K562 (cell line): Measurements from ENCODE around the gene ANKZF1. TPM values are rescaled to one million over a fixed set of nuclear protein-coding genes. Genes with fewer than 3 reads are reported as not detected.

Experiments used
- CBFB ChIP-seq: sonication (generic); formaldehyde crosslinking; IDR thresholded peaks from 2 replicates; pipeline ENCODE4 v1.4.0; 2020; ENCODE audit warnings: mild to moderate bottlenecking, missing genetic modification reagents
- CGGBP1 ChIP-seq: fragments of 250-450 bp; sonication (Bioruptor Pico); IDR thresholded peaks from 2 replicates; pipeline ENCODE4 v1.9.0; 2021; ENCODE audit warnings: mild to moderate bottlenecking
- DIDO1 ChIP-seq: fragments of 450-650 bp; IDR thresholded peaks from 2 replicates; pipeline ENCODE4 v1.6.1; 2016; ENCODE audit warnings: low read depth, missing biosample characterization, missing genetic modification characterization
- EGR1 ChIP-seq: fragments of 450-650 bp; conservative IDR thresholded peaks from 2 replicates; pipeline ENCODE4 v1.6.1; 2017; ENCODE audit warnings: mild to moderate bottlenecking
- GTF2E2 ChIP-seq: fragments of 200-800 bp; sonication (Bioruptor generic); IDR thresholded peaks from 2 replicates; pipeline ENCODE4 v1.6.1; 2016; ENCODE audit warnings: missing genetic modification characterization, missing compliant biosample characterization
- HOXB6 ChIP-seq: fragments of 250-450 bp; sonication (Bioruptor Pico); IDR thresholded peaks from 2 replicates; pipeline ENCODE4 v1.5.1; 2022; ENCODE audit warnings: mild to moderate bottlenecking, borderline replicate concordance
- KAT2B ChIP-seq: IDR thresholded peaks from one replicate; pipeline ENCODE4 v1.6.1; 2012; ENCODE audit warnings: low read depth, mild to moderate bottlenecking, control low read depth, inconsistent platforms, low read length, moderate library complexity
- KLF16 ChIP-seq: IDR thresholded peaks from 2 replicates; pipeline ENCODE4 v1.6.1; 2016; ENCODE audit warnings: antibody characterized with exemption
- LEF1 ChIP-seq: fragments of 450-650 bp; IDR thresholded peaks from 2 replicates; pipeline ENCODE4 v1.6.1; 2016; ENCODE audit warnings: mild to moderate bottlenecking
- NR1H2 ChIP-seq: sonication (generic); formaldehyde crosslinking; IDR thresholded peaks from 2 replicates; pipeline ENCODE4 v1.4.0; 2020; ENCODE audit warnings: mild to moderate bottlenecking, missing genetic modification reagents
- RBM22 ChIP-seq: fragments of 200-400 bp; formaldehyde crosslinking; IDR thresholded peaks from 2 replicates; pipeline ENCODE4 v1.6.1; 2018; ENCODE audit warnings: low read length, low read depth; ENCODE audit not compliant: poor library complexity, severe bottlenecking
- RCOR1 ChIP-seq, 2 experiments: IDR thresholded peaks; 2 replicates each; pipeline ENCODE4 v1.6.1; 2012; ENCODE audit warnings: low read depth in 2 of 2, low read length in 2 of 2, borderline replicate concordance in 1 of 2, improper control_type of control experiment in 1 of 2
- SP1 ChIP-seq: sonication (generic); formaldehyde crosslinking; IDR thresholded peaks from 2 replicates; pipeline ENCODE4 v1.8.1; 2022; ENCODE audit warnings: mild to moderate bottlenecking, missing genetic modification reagents
- USF2 ChIP-seq: sonication (generic); formaldehyde crosslinking; IDR thresholded peaks from 2 replicates; pipeline ENCODE4 v1.5.0; 2020; ENCODE audit warnings: missing genetic modification reagents
- ZEB2 ChIP-seq: fragments of 450-650 bp; IDR thresholded peaks from 2 replicates; pipeline ENCODE4 v1.6.1; 2016
- polyA plus RNA-seq, 8 experiments: library from polyadenylated mRNA; depleted of rRNA in 4 of 8; stranded (reverse) in 5 of 8; unstranded in 3 of 8; fragments of >200 nt; fragmentation: Nextera tagmentation in 2 of 8; fragmentation: Illumina TruSeq in 1 of 8; extraction: Ambion mirVana in 2 of 8; extraction: Trizol in 1 of 8; gene quantifications; 2 replicates each; pipeline versions ENCODE4 v1.2.1 to v1.2.3, GENCODE V29; 2011 to 2014; ENCODE audit warnings: inconsistent platforms in 1 of 8, missing spikeins in 1 of 8
- total RNA-seq, 7 experiments: library from RNA; depleted of rRNA in 6 of 7; stranded (reverse); fragments of >200 nt in 6 of 7; fragmentation: Illumina TruSeq in 2 of 7; extraction: Trizol in 2 of 7; gene quantifications; 2 replicates each; pipeline versions ENCODE4 v1.2.1 to v1.2.3, GENCODE V29; 2011 to 2021; ENCODE audit warnings: low replicate concordance in 1 of 7
- TF ChIP-seq, protein P1 (sequence below), 2 experiments: fragments of 450-650 bp; formaldehyde crosslinking in 1 of 2; IDR thresholded peaks; 2 replicates each; pipeline versions ENCODE4 v1.4.0 to v1.6.1; 2014 to 2020; ENCODE audit warnings: mild to moderate bottlenecking in 2 of 2, borderline replicate concordance in 1 of 2, low read depth in 1 of 2

Gene ANKZF1
- total and polyA plus RNA-seq, 9 of the 15 experiments (the other 6 are each of a cell fraction or from before 2014, with no cell fraction given) = 3.1 to 60.6 (median 31.0) TPM

DNA sequence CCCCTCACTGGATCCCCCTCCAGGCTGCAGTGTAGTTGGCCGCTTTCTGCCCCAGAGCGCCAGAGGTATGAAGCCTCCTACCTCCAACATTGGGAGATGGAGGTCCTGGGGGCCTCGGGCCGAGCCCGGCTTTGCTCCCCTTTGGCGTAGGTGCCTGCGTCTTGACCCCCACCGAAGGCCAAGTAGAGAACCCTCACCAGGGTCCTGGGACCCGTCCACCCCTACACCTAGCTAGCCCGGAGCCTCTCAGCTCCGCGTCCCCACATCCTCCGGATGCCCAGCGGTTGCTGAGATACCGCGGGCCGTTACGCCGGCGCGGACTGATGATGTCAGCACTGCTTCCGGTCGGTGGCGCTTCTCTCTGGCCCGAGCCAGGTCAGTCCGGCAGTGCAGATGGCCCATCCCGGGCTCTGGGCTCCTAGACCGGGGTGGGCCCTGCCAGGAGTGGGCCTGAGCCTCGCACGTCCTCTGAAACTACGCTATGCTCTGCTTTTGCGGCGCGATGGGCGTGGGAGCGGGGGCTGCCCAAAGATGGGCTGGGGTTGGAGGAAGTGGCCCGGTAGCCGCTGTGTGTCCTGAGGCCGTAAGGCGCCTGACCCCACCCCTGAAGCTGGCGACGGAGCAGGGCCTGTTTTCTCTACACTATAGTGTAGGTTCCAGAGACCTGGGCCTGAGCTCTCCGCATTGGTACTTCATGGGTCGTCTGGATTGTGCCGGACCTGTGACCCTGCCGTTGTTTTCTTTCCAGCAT lies 15.7 kb downstream of the ANKZF1 start, which contains the start of the genes GLB1L and STK16 (continued):
- TF ChIP-seq ZEB2 (no peak), CBFB (CRISPR knock-in tag) (no peak), GTF2E2 (tag) (no peak), RCOR1 (IDR thresholded peaks at IDR 0.05; ENCODE audit: borderline replicate concordance in 1 of 2, low read depth in 2 of 2, low read length in 2 of 2) (peak in 1 of 2 experiments; percentile 65; a peak in 2 of 4 replicates), DIDO1 (tag) (peak; percentile 43; the same call in 1 of the 2 replicates), LEF1 (0 out of 2 replicates have a peak, but pooled peaks have one; percentile 24), CGGBP1 (no peak), KLF16 (peak; percentile 83), EGR1 (no peak), NR1H2 (CRISPR knock-in tag) (no peak), HOXB6 (CRISPR knock-in tag) (no peak), USF2 (CRISPR knock-in tag) (no peak), RBM22 (peak; percentile 77), KAT2B (no peak), SP1 (CRISPR knock-in tag) (no peak)
- TF ChIP-seq, protein P1, sequence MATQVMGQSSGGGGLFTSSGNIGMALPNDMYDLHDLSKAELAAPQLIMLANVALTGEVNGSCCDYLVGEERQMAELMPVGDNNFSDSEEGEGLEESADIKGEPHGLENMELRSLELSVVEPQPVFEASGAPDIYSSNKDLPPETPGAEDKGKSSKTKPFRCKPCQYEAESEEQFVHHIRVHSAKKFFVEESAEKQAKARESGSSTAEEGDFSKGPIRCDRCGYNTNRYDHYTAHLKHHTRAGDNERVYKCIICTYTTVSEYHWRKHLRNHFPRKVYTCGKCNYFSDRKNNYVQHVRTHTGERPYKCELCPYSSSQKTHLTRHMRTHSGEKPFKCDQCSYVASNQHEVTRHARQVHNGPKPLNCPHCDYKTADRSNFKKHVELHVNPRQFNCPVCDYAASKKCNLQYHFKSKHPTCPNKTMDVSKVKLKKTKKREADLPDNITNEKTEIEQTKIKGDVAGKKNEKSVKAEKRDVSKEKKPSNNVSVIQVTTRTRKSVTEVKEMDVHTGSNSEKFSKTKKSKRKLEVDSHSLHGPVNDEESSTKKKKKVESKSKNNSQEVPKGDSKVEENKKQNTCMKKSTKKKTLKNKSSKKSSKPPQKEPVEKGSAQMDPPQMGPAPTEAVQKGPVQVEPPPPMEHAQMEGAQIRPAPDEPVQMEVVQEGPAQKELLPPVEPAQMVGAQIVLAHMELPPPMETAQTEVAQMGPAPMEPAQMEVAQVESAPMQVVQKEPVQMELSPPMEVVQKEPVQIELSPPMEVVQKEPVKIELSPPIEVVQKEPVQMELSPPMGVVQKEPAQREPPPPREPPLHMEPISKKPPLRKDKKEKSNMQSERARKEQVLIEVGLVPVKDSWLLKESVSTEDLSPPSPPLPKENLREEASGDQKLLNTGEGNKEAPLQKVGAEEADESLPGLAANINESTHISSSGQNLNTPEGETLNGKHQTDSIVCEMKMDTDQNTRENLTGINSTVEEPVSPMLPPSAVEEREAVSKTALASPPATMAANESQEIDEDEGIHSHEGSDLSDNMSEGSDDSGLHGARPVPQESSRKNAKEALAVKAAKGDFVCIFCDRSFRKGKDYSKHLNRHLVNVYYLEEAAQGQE (IDR thresholded peaks at IDR 0.05; ENCODE audit: borderline replicate concordance) = peak; percentile 97
- TF ChIP-seq, protein P1 (CRISPR knock-in tag; IDR thresholded peaks at IDR 0.05; ENCODE audit: low read depth) = no peak
